Measurements from ENCODE around the gene CBFA2T3.

The CBFA2T3 gene

DNA sequence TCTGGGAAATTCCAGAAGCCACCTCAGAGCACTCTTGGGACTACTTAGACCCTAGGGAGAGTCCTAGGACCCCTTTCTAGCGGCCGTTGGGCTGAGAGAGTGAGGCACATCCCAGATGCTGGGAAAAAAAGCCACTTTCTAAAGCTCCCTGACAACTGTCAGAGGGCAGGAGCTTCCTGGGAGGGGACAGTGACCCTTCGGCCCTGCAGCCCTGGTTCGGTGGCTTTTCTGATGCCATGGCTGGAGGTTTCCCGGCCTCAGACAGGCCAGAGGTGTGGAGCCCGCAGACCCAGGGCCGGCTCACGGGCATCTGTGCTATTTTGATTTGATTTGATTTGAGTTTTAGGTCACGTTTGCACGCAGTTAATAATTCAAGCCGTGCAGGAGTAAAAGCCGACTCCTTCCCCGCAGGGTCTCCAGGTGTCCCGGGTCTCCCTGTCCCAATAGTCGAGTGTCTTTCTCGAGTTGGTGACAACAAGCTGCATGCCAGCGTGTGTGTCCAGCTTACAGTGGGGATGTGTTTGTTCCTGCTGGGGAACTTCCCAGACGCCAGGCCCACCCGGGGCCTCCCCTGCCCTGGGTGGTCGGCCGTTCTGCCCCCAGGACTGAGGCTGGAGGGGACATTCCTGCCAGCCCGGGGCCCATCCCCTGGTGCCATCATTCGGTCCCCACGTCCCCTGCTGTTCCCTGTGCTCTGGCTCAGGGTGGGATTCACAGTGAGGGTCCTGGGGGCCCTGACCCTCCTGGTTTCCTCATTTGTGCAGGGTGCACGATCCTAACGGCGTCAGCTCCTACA is 1.0 kb upstream of the CBFA2T3 start:
- in situ Hi-C loops (cut with MboI; ENCODE audit: low sequenced_read_pairs): no loop called here

DNA sequence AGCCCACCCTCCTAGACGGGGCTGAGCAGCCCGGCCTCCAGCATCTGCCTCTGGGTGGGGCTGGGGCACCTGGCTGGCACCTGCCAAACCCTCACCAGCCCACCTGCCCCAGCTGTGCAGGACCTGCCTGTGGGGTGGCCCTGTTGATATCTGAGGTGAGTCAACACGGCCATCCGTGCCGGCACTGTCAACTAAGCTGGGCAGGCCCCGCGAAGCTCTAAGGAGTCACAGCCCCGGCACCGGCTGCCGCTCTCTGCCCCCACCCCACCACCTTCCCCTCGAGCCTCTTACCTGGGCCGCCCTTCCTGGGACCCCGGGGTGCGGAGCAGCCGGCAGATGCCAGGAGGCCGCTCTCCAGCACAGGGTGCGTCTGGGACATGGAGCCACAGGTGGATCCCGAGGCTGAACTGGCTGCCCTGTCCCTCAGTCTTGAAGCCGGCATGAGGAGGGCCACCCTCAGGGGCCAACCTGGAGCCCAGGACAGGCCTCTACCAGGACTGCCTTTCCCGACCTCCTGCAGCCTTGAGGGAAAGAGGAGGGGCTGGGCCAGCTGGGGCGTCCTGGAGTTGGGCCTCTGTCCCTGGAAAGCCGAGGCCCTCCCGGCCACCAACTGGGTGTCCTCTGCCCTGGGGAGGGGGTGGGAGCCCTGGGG is 515 bp downstream of the CBFA2T3 start:
- in situ Hi-C loops (cut with MboI; ENCODE audit: low sequenced_read_pairs): no loop called here

DNA sequence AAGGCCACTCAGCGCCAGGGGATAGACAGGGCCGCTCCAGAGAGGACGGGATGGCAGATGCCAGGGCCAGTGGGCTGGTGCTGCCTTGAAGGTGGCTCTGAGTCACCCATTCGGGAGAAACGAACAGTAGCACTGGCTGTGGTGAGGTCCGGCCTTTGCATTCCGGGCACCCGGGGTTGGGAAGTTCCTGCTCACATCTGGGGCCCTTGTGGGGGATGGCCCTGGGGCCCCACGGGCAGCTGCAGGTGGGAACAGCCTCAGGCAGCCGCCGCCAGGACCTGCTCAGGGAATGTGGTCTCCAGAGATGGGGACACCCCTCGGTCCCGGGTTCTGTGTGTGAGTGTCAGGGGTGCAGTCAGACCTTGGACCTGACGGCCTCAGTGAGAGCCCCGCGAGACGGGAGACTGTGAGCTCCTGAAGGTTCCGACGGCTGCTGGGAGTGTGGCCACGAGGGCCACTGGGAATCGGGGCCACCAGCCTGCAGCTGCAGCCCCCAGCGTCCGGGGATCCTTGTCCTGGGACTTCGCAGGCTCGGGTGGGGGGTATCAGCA is 1.4 kb downstream of the CBFA2T3 start:
- in situ Hi-C loops (cut with MboI; ENCODE audit: low sequenced_read_pairs): no loop called here

DNA sequence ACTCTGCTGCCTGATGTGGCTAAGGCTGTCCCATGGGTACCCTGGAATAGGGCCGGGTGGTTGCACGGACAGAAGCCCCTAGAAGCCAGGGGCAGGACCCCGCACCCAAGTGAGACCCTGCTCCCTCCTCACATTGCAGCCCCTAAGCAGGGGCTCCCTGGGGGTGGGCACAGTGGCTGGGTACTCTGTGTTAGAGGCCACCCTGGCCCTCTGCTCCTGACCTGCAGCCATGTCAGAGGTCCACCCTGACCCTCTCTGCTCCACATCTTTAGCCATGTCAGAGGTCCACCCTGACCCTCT is 2.1 kb downstream of the CBFA2T3 start:
- in situ Hi-C loops (cut with MboI; ENCODE audit: low sequenced_read_pairs): no loop called here

DNA sequence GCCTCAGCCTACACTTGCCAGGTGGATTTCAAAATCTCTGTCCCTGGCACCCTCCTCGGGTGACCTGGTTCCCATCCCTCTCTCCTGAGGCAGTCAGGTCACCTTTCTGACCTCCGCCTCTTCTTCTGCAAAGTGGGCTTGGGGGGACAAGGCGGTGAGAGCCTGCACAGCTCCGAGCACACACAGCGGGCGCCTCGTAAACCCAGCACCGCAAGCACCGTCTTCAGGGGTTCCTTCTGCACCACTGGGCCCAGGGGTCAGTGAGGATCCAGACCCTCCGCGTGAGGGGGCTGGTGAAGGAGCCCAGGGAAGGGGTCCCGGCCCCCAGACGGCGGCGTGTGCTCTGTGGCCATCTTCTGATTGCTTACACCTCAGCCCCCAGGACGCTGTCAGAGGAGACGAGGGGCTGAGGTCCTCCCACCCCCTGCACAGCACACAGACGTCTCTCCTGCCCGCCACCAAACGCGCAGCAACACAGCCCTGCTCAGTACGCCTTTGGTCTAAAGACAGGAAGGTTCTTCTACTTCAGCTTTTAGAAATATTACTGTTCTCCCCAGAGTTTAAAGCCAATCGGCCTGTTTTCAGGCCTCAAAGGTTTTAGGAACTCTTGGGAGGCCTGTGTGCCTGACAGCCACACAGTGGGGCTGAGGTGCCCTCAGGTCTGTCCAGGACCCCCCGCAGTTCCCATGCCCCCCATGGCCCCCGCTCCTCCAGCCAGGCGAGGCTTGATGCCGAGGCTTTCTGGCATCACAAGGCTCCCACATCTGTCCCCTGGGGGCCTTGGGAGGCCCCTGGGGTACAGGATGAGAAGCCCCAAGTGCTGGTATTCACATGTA is 2.7 kb downstream of the CBFA2T3 start:
- in situ Hi-C loops (cut with MboI; ENCODE audit: low sequenced_read_pairs): no loop called here

DNA sequence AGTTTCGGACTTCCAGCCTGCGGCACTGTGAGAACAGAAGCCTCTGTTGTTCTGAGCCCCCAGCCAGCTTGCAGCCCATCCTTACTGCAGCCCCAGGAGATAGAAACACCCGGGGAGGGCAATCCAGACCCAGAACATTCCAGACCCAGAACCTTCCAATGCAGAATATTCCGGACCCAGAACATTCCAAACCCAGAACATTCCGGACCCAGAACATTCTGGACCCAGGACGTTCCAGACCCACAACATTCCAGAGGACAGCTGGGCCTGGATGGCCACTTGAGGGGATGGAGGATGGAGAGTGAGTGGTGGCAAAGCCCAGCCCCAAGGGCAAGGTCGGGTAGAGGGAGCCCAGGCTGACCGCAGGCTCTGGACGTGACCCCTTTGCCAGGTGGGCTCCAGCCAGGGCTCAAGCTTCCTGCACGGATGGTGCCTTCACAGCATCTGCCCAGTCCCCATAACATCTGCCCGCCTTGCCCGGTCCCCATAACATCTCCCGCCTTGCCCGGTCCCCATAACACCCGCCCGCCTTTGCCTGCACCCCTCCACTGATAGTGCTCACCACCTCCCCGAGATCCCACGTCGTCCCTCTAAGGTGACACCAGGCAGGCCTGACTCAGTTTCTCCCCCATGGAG is 3.5 kb downstream of the CBFA2T3 start:
- in situ Hi-C loops (cut with MboI; ENCODE audit: low sequenced_read_pairs): no loop called here

DNA sequence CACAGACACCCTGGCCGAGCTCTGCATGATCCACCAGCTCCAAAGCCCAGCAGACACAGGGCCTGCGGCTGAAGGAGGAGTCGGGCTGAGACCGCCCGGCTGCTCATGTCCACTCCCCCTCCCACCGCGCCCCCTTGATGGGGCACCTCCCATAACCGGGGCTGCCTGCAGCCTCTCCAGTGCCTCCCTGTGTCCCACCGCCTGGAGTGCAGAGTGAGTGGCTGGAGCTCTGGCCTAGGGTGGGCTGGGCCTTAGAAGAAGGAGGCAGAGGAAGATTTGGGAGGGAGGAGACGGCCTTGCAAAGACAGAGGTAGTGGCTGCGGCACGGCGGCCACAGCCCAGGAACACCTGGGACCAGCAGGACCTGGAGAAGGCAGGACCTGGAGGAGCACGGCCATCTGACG is 4.0 kb downstream of the CBFA2T3 start:
- in situ Hi-C loops (cut with MboI; ENCODE audit: low sequenced_read_pairs): no loop called here

DNA sequence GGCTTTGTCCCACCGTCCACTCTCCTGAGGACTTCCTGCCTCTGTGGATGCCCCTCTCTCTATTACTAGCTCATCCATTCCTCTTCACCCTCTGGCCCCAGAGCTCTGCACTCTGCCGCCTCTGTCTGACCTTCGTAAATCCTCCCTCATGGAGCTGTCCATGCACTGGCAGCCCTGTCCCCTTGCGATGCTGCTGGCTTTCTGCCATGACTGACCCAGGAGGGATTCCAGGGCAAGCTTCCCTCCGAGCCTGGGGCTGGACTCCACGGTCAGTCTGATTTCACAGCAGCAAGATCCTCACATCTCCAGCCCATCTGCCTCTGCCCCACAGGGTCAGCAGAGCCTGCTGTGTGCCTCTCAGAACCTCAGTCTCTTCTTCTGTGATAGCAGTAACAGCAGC is 4.7 kb downstream of the CBFA2T3 start:
- in situ Hi-C loops (cut with MboI; ENCODE audit: low sequenced_read_pairs): no loop called here

DNA sequence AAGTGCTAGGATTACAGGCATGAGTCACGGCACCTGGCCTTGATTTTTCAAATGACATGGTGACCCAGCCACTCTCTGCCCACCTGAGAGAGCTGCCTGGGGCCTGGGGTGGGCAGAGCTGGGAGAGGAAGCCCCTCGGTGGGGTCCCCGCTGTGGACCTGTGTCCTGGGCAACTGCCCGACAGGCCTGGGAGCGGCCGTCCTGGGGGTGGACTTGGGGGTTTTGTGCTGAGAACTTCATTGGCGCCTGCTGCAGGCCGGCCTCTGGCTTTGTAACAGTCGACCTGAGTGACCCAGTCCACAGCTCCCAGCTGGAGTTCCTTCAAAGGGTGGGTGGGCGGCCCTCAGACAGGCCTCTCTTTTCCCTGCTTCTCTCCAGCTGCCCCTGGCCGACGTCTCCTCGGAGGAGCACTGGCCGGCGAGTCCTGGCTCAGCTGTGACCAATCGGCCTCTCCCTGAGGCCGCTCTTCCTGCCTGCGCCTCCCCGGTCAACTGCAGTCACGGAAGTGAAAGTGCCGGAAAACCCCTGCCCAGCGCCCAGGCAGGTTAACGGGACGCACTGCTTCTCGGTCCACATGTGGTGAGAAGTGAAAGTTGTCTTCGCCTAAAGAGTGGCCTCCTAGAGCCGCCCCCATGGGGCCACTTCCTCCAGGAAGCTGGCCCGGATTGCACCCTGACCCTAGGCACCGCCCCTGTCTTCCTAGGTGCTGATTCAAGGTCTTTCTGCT is 5.5 kb downstream of the CBFA2T3 start:
- in situ Hi-C loops (cut with MboI; ENCODE audit: low sequenced_read_pairs): no loop called here

DNA sequence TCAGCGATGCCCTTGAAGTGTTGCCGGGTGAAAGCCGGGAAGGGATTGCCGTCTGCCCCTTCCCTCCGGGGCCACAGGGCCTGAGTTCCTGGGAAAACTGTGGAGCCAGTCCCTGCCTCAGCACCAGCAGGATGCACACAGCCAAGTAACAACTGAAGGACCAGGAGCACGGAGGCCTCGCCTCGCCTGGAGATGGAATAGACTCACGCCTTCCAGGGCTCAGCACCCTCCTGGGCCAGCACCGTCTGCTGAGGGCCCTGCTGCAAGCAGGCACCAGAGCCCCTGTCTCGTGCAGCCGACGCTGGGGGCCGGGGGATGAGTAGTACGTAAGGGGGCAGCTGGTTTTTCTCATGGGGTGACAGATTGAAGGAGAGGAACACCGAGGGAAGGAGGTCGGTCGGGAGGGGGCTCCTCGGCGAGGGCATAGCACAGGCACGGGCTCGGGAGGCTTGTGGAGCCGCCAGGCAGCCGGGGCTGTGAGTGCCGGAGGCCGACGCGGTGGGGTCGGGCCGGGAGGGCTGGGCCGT is 6.4 kb downstream of the CBFA2T3 start:
- in situ Hi-C loops (cut with MboI; ENCODE audit: low sequenced_read_pairs): no loop called here

DNA sequence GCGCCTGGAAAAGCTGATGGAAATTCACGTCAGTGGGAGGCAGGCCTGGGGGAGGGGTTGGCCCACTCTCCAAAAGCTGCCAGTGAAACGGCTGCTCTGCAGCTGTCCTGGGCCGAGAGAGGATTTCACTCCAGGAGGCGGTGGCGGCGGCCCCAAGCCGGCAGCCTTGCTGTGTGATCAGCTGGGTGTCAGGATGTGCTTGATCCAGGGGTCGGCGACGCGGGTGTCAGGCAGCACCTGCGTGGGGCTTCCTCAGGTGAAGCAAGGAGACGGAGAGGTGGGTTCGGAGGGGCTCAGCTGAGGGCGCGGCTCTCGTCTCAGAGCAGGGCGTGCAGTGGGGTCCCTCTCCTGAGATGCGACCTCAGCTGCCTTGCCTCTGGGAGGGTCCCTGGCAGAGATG is 7.0 kb downstream of the CBFA2T3 start:
- in situ Hi-C loops (cut with MboI; ENCODE audit: low sequenced_read_pairs): no loop called here

DNA sequence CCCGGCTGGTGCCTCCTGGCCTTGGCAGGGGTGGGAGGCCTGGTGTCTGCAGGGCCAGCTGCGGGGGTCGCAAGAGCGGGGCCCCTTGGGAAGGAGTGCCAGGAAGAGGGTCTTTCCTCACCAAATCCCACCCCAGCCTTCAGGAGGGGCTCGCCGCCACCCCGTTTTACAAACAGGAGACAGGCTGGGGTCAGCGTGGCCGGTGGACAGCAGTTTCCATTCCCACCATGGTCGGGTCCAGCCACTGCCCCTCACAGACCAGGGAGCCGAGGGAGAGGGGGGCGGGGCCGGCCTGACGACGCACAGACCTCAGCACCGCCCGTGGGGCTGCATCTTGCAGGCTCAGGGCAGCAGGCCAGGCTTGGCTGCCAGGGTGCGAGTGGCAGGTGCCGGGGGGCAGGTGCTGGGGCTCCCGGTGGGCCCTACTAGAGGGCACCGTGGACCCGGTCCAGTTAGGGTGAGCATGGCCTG is 7.6 kb downstream of the CBFA2T3 start:
- in situ Hi-C loops (cut with MboI; ENCODE audit: low sequenced_read_pairs): no loop called here

DNA sequence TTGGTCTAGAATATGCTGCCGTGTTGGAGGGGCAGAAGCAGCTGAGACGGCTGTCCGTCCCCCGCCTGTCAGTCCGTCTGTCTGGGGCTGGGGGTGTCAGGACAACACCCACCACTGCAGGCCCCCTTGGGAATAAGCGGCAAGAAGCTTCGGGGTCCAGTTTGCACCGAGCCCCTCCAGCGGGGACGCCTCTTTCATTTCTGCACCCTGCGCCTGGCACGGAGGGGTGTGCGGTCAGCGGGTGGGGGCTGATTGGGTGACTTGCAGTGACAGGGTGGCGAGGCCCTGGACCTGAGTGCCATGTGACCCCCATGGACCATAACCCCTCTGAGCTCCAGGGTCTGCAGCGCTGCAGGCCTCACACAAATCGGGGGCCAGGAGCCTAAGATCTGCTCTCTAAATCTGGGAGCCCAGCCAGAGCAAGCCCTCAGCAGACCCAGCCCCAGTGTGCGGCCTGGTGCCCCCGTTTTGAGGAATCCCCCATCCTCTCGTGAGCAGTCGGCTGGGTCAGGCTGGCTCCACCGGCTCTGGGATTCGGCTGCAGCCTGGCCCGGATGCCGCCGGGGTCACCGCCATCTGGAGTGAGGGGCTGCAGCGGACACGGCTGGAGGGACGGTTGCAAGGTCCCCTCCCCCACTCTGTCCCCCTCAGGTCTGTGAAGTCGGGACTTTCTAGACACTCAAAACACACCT is 8.3 kb downstream of the CBFA2T3 start:
- in situ Hi-C loops (cut with MboI; ENCODE audit: low sequenced_read_pairs): no loop called here

DNA sequence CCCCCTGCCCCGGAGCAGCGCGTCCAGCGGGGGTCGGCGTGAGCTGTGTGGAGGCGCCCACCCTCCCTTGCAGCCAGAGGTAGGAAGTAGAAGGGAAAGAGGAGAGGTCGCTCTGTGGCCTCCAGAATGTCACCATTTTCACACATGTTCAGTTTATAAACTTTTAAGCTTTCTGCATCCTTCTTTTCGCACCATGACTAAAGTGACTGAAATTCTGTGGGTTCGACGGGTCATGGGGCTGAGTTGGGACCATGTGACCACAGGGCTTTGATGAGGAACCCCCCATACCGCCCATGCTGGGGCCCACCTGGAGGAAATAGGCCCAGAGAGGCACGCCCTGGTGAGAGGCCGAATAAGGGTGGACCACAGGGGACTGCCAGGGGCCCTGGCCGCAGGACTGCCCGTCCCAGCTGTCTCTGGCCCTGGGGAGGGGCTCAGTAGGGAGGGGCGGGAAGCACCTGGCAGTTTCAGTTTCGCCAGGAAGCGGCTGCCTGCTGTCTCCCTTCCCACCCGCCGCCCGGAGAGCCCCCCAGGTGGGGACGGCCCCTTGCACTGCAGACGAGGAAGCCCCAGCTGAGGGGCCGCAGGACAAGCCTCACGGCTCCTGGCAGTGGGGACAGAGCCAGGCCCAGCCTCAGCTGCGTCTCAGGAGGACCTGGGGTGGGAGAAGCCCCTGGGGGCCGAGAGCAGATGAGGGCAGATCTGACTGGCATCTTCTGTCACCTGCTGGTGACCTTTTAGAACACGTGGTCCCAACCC is 9.0 kb downstream of the CBFA2T3 start:
- in situ Hi-C loops (cut with MboI; ENCODE audit: low sequenced_read_pairs): no loop called here

DNA sequence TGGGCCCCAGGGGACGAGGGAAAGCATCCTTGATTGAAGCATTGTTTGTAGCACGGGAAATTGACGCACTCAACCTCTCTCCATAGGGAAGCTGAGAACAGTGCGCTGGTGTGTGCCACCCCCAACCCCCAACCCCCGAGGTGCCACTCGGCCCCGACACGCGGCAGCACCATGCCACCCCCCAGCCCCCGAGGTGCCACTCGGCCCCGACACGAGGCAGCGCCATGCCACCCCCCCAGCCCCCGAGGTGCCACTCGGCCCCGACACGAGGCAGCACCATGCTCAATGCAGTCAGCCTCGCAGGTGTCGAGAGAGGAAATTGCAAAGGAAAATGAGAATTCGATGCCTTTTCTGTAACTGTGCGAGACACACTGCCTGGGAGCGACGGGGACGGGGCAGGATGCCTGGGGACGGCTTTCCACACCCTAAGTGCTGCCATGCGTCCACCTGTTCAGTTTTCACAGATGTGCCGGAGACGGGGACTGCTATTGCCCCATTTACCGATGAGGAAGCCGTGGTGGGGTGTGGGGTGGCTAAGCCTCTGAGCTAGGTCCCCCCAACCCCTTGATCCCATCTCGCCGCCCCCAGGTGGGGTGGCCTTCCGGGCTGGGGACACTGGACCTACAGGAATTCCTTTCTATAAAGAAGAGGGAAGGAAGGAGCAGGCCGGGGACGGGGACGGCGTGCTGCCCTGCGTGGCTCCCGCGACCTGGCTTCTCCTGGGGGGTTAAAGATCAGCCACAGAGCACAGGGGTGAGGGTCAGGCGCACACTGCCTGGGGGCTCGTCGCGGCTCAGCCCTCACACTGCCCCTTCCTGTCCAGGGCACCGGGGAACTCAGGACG is 9.8 kb downstream of the CBFA2T3 start:
- in situ Hi-C loops (cut with MboI; ENCODE audit: low sequenced_read_pairs): no loop called here

DNA sequence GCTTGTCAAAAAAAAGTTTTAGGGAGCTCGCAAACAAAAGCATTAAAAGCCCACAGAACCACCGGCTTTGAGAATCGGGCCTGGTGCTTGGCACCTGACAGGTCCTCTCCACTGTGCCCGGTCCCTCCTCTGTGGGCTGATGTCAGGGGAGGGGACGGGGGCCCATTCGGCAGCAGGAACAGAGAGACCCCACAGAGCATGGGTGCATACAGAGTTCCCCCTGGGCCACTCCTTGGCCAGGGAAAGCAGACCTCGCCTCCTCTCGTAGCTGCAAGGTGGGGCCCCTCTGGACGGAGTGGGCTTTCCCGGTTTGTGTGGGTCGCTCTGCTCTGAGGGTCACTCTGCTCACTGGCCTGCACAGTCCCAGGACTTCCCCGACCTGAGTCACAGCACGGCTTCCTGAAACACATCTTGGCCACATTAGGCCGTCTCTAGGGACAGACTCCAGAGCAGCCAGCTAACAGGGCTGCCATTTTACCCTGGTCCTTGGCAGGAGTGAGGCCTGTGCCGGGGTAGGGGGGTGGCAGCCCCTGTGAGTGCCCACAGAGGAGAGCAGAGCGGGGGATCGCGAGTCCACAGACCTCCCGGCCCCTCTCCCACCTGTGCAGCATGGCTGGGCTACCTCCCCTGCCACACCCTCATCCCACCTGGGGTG is 11.1 kb downstream of the CBFA2T3 start:
- in situ Hi-C loops (cut with MboI; ENCODE audit: low sequenced_read_pairs): no loop called here

DNA sequence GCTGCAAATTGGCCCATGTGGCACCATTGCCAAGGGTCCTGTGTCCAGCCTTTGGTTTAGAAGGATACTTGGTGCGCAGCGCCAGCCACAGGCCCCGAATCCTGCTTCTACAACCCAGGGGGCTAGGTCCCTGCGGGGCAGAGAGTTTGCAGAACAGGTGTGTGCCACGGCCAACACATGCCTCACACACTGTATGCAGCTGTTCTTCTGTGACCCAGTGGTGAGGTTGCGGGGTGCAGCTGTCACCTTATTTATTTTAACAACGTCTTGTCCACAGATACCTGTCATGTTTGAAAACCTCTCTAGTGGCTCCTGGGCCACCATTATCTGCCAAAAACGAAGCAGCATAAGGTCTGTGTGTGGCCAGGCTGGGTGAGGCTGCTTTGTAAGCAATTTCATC is 11.6 kb downstream of the CBFA2T3 start:
- in situ Hi-C loops (cut with MboI; ENCODE audit: low sequenced_read_pairs): no loop called here
